HCT116 (cell line): ENCODE results near the gene GNAO1. TPM values are rescaled to one million over a fixed set of nuclear protein-coding genes. Genes with fewer than 3 reads are reported as not detected.
A peak's percentile ranks its signal among the peaks of the same experiment; 100 is the strongest.

Experiments
- ATAC-seq: fragments of 200-7000 bp; cut with Tn5 transposase; 2 replicates; pipeline ENCODE4 v1.9.1; 2020; ENCODE audit warnings: mild to moderate bottlenecking, moderate library complexity
- BruUV-seq: library from RNA; stranded (reverse); fragments of 400-500 nt; replicated peaks from 2 replicates; lab custom pipeline; 2021; lab: Mats Ljungman, UMichigan
- CTCF ChIA-PET: fragments of 300-600 bp; sonication (Branson Sonifier 250); formaldehyde crosslinking; loops from one replicate; lab custom pipeline; 2021; ENCODE audit warnings: antibody characterized with exemption; lab: Charles Lee
- POLR2A ChIA-PET: fragments of 300-600, 350-600 bp; sonication (Branson Sonifier 250); formaldehyde crosslinking; loops from one replicate; lab custom pipeline; 2021; ENCODE audit warnings: antibody characterized with exemption; lab: Charles Lee
- RAD21 ChIA-PET, 2 experiments: fragments of 300-600 bp; sonication (Branson Sonifier 250); formaldehyde crosslinking; loops; one replicate each; lab custom pipeline; 2023; ENCODE audit warnings: low total read pairs in 2 of 2; ENCODE audit not compliant: uncharacterized antibody in 2 of 2, unreplicated experiment in 2 of 2, low non-redundant PET in 1 of 2; lab: Charles Lee
- DNase-seq: peaks from one replicate; pipeline ENCODE4 v3.0.0-alpha.2; 2010; ENCODE audit warnings: low read depth, low spot score
- H2AFZ ChIP-seq: fragments of 200-600 bp; shearing (Covaris generic), sonication (generic); 2 replicates; pipeline ENCODE4 v1.6.1; 2017; ENCODE audit warnings: low read depth, mixed run types, mixed read lengths, antibody characterized with exemption, low read length; ENCODE audit not compliant: poor library complexity, severe bottlenecking
- H3K27ac ChIP-seq: 2 replicates; pipeline ENCODE4 v1.5.1; 2012; ENCODE audit warnings: low read depth, low read length
- H3K27me3 ChIP-seq: fragments of 200-600 bp; sonication (generic); 2 replicates; pipeline ENCODE4 v1.6.1; 2016; ENCODE audit warnings: mixed run types, low read length, mixed read lengths; ENCODE audit not compliant: insufficient read depth
- H3K36me3 ChIP-seq, 2 experiments: fragments of 200-500 bp in 1 of 2; fragments of 200-600 bp in 1 of 2; sonication (Bioruptor generic) in 1 of 2; sonication (generic) in 1 of 2; 2 replicates each; pipeline versions ENCODE4 v1.5.1 to v1.6.1; 2014 to 2016; ENCODE audit warnings: low read length in 2 of 2, inconsistent platforms in 1 of 2, mixed read lengths in 1 of 2, mixed run types in 1 of 2; ENCODE audit not compliant: insufficient read depth in 2 of 2, control insufficient read depth in 1 of 2
- H3K4me1 ChIP-seq, 2 experiments: fragments of 200-600 bp in 1 of 2; sonication (generic) in 1 of 2; 2 replicates each; pipeline versions ENCODE4 v1.5.1 to v1.6.1; 2012 to 2017; ENCODE audit warnings: low read length in 2 of 2, inconsistent platforms in 1 of 2, mild to moderate bottlenecking in 1 of 2, mixed read lengths in 1 of 2, mixed run types in 1 of 2, moderate library complexity in 1 of 2; ENCODE audit not compliant: insufficient read depth in 2 of 2, control insufficient read depth in 1 of 2
- H3K4me2 ChIP-seq: fragments of 200-600 bp; sonication (generic); 2 replicates; pipeline ENCODE4 v1.6.1; 2017; ENCODE audit warnings: mixed run types, low read length, mixed read lengths
- H3K4me3 ChIP-seq, 2 experiments: fragments of 200-600 bp in 1 of 2; sonication (generic) in 1 of 2; replicated peaks in 1 of 2; 2 replicates each; pipeline ENCODE4 v1.5.1; 2011 to 2016; ENCODE audit warnings: low read length in 2 of 2, control low read depth in 1 of 2, low read depth in 1 of 2, mild to moderate bottlenecking in 1 of 2, mixed read lengths in 1 of 2, mixed run types in 1 of 2
- H3K79me2 ChIP-seq: fragments of 200-600 bp; sonication (generic); 2 replicates; pipeline ENCODE4 v1.6.1; 2017; ENCODE audit warnings: mild to moderate bottlenecking, mixed run types, low read length, moderate library complexity, mixed read lengths; ENCODE audit not compliant: insufficient read depth
- H3K9ac ChIP-seq: fragments of 200-600 bp; sonication (generic); 2 replicates; pipeline ENCODE4 v1.6.1; 2016; ENCODE audit warnings: low read length, mixed read lengths
- H3K9me2 ChIP-seq: fragments of 200-600 bp; sonication (generic), shearing (Covaris generic); 2 replicates; pipeline ENCODE4 v1.6.1; 2017; ENCODE audit warnings: mixed run types, mild to moderate bottlenecking, moderate library complexity; ENCODE audit not compliant: insufficient read depth
- H3K9me3 ChIP-seq, 2 experiments: fragments of 200-500 bp in 1 of 2; fragments of 200-600 bp in 1 of 2; sonication (Bioruptor generic) in 1 of 2; sonication (generic) in 1 of 2; 2 replicates each; pipeline ENCODE4 v1.6.1; 2014 to 2017; ENCODE audit warnings: low read length in 2 of 2, mixed read lengths in 2 of 2, inconsistent platforms in 1 of 2, low read depth in 1 of 2, mild to moderate bottlenecking in 1 of 2, mixed run types in 1 of 2, moderate library complexity in 1 of 2; ENCODE audit not compliant: control insufficient read depth in 1 of 2, insufficient read depth in 1 of 2
- H4K20me1 ChIP-seq: fragments of 200-600 bp; sonication (generic), shearing (Covaris generic); 2 replicates; pipeline ENCODE4 v1.6.1; 2017; ENCODE audit warnings: mixed run types, mild to moderate bottlenecking, moderate library complexity; ENCODE audit not compliant: insufficient read depth
- CBX3 ChIP-seq: IDR thresholded peaks from 2 replicates; pipeline ENCODE4 v1.6.1; 2012; ENCODE audit warnings: low read depth
- EGR1 ChIP-seq: IDR thresholded peaks from 2 replicates; pipeline ENCODE4 v1.6.1; 2012; ENCODE audit warnings: low read depth
- EZH2 ChIP-seq: fragments of 200-600 bp; sonication (generic); IDR thresholded peaks from 2 replicates; pipeline ENCODE4 v1.6.1; 2017; ENCODE audit warnings: antibody characterized with exemption, mixed run types
- EZH2phosphoT487 ChIP-seq: fragments of 200-600 bp; IDR thresholded peaks from 2 replicates; pipeline ENCODE4 v1.6.1; 2018; ENCODE audit warnings: antibody characterized with exemption, borderline replicate concordance
- POLR2AphosphoS5 ChIP-seq: IDR thresholded peaks from 2 replicates; pipeline ENCODE4 v1.6.1; 2011; ENCODE audit warnings: mild to moderate bottlenecking, low read depth, low read length, moderate library complexity
- SP1 ChIP-seq: IDR thresholded peaks from 2 replicates; pipeline ENCODE4 v1.6.1; 2012; ENCODE audit warnings: low read depth
- ZBTB33 ChIP-seq: IDR thresholded peaks from 2 replicates; pipeline ENCODE4 v1.6.1; 2011; ENCODE audit warnings: mild to moderate bottlenecking, low read length, moderate library complexity; ENCODE audit not compliant: insufficient replicate concordance; ENCODE audit errors: extremely low read depth
- ZFX ChIP-seq: fragments of 450-650 bp; IDR thresholded peaks from 2 replicates; pipeline ENCODE4 v1.6.1; 2017
- intact Hi-C: fragments of 100-400 bp; cut with micrococcal nuclease; formaldehyde crosslinking; loops from 2 replicates; pipeline ENCODE4 v1.10.0; 2022
- total RNA-seq: library from RNA; stranded (reverse); gene quantifications from one replicate; pipeline ENCODE4 v1.2.1, GENCODE V29; 2021; ENCODE audit not compliant: unreplicated experiment

Gene GNAO1
- total RNA-seq, 1 experiment from 2014 or later: 0.12 TPM

DNA sequence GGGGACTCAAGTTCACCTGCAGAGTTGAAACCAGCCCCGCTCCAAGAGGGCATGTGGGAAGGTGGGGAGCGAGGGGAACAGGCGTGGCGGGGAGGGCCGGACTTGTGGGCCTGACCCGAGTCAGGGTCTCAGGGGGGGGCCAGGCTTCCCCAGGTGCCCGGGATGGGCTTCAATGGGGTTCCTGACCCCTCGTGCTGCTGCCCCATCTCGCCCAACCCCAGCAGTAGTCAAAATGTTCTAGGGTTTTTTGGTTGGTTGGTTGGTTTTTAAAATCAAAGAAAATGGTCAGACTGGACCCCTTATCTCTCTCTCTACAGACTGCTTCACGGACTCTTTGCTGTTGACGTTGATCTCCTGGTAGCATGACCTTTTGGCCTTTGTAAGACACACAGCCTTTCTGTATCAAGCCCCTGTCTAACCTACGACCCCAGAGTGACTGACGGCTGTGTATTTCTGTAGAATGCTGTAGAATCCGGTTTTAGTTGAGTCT lies 164.5 kb downstream of the GNAO1 start:
- BruUV-seq: no TSS peak
- Histone ChIP-seq H3K4me2 (peak overlapping the region; percentile 79), H4K20me1 (no peaks in the 10 kb centered on the region), H3K9me3 (no peaks in the 10 kb centered on the region), H3K36me3 (no peaks in the 10 kb centered on the region), H3K9ac (no peak overlapping the region), H3K9me2 (no peaks in the 10 kb centered on the region), H3K27ac (no peak overlapping the region), H3K4me1 (peaks cover 13 to 16% of the 10 kb centered on the region in 2 experiments; a peak in 3 of 4 replicates), H3K4me3 (no peak overlapping the region), H3K27me3 (no peaks in the 10 kb centered on the region), H3K79me2 (no peaks in the 10 kb centered on the region), H2AFZ (peak overlapping the region; percentile 58)
- CTCF ChIA-PET: interaction anchor here (0.7 to 2.2 kb wide), 21 partner anchors 9 to 891 kb away, joined by 3 to 33 read pairs (median 4); partner anchors contain the start of gene MT2A
- ATAC-seq: no peak
- intact Hi-C loops: loop anchor here (1.0 kb wide), 1 partner anchor 24 kb away; no protein-coding TSS in a partner anchor
- POLR2A ChIA-PET: interaction anchor here (1.0 kb wide), 1 partner anchor 95 kb away, joined by 4 read pairs; the partner anchor contains the start of gene NUDT21
- RAD21 ChIA-PET: interaction anchor here (1.3 kb wide), 2 partner anchors 23 to 346 kb away, joined by 3 to 5 read pairs; no protein-coding TSS in a partner anchor
- DNase-seq: no peak
- no peak for TF ChIP-seq EZH2phosphoT487
- no peak for TF ChIP-seq POLR2AphosphoS5
- no peak for TF ChIP-seq EGR1
- TF ChIP-seq ZBTB33: no peak
- no peak for TF ChIP-seq CBX3
- no peak for TF ChIP-seq EZH2
- no peak for TF ChIP-seq ZFX
- TF ChIP-seq SP1: no peak
